ENCODE data around the gene SCAI.
"Not testable (repeated sequence)": the region's sequence is repeated elsewhere in the genome, so short reads cannot be mapped to it uniquely, and the experiment has no call there.

The SCAI gene

GRCh38 chr9:124980431-124980830 is 162.9 kb downstream of the SCAI start:
- no peak for DNase-seq (ENCODE audit: low read depth)
- H3K4me3 ChIP-seq (ENCODE audit: control insufficient read depth, low read depth, low read length) = no peak overlapping the region
- TF ChIP-seq CTCF (IDR thresholded peaks at IDR 0.05; ENCODE audit: control insufficient read depth, insufficient read depth, low read depth, low read length, missing control alignments) = no peak

- H3K4me3 ChIP-seq (ENCODE audit: control insufficient read depth, low read depth, low read length) = no peak overlapping the region
- no peak for DNase-seq (ENCODE audit: low read depth)
- no peak for TF ChIP-seq CTCF (IDR thresholded peaks at IDR 0.05; ENCODE audit: control insufficient read depth, insufficient read depth, low read depth, low read length, missing control alignments)
These were observed 168.2 kb downstream of the SCAI start for GRCh38 chr9:124975131-124975530.

DNA sequence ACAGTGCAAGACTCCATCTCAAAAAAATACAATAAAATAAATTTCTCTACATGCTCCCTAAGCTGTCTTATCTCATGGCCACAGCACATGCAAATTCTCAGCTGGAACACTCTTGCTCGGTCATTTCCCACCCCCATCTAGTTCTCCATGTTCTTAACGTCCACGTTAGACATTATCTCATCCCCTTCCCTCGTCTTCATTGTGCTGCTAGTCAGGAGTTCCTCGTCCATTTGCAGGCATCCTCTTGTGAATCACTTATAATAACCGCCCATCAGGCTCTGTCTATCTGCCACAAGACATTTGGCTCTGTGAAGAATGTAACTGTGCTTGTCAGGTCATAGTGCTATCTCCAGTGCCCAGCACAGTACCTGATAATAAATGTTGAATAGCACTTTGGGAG is 169.5 kb downstream of the SCAI start:
- TF ChIP-seq CTCF (IDR thresholded peaks at IDR 0.05; ENCODE audit: control insufficient read depth, insufficient read depth, low read depth, low read length, missing control alignments) = no peak
- no peak overlapping the region for H3K4me3 ChIP-seq (ENCODE audit: control insufficient read depth, low read depth, low read length)
- DNase-seq (ENCODE audit: low read depth) = no peak

DNA sequence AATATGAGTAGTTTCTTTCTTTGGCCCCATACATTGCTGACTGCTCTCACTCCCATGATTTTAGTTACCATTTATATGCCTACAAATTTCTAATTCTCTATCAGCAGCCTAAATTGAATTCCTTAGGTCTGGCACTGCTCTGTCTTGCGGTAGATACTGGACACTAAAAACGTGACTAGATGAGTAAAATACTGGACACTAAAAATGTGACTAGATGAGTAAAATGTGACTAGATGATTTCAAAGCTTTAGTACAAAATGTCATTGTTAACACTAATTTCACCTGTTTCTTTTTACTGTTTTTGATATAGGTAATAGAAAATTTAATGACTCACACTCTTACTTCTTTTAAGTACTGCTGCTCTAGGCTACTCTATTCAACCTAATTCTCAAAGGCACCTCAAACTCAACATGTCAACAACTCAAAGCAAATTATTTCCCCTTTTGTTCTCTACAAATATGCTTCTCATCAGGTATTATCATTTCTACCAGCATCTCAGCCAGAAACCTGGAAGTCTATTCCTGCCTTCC is 171.0 kb downstream of the SCAI start:
- TF ChIP-seq CTCF (IDR thresholded peaks at IDR 0.05; ENCODE audit: control insufficient read depth, insufficient read depth, low read depth, low read length, missing control alignments) = no peak

GRCh38 chr9:124969401-124969800 is 173.9 kb downstream of the SCAI start:
- peak; percentile 37 for DNase-seq (ENCODE audit: low read depth)
- TF ChIP-seq CTCF (IDR thresholded peaks at IDR 0.05; ENCODE audit: control insufficient read depth, insufficient read depth, low read depth, low read length, missing control alignments) = no peak
- H3K4me3 ChIP-seq (ENCODE audit: control insufficient read depth, low read depth, low read length) = no peak overlapping the region

More for the DNA sequence above, 171.0 kb downstream of the SCAI start:
- no peak for DNase-seq (ENCODE audit: low read depth)
- no peak overlapping the region for H3K4me3 ChIP-seq (ENCODE audit: control insufficient read depth, low read depth, low read length)

GRCh38 chr9:124968238-124968637 is 175.1 kb downstream of the SCAI start:
- no peak for TF ChIP-seq CTCF (IDR thresholded peaks at IDR 0.05; ENCODE audit: control insufficient read depth, insufficient read depth, low read depth, low read length, missing control alignments)
- H3K4me3 ChIP-seq (ENCODE audit: control insufficient read depth, low read depth, low read length) = no peak overlapping the region
- no peak for DNase-seq (ENCODE audit: low read depth)

DNA sequence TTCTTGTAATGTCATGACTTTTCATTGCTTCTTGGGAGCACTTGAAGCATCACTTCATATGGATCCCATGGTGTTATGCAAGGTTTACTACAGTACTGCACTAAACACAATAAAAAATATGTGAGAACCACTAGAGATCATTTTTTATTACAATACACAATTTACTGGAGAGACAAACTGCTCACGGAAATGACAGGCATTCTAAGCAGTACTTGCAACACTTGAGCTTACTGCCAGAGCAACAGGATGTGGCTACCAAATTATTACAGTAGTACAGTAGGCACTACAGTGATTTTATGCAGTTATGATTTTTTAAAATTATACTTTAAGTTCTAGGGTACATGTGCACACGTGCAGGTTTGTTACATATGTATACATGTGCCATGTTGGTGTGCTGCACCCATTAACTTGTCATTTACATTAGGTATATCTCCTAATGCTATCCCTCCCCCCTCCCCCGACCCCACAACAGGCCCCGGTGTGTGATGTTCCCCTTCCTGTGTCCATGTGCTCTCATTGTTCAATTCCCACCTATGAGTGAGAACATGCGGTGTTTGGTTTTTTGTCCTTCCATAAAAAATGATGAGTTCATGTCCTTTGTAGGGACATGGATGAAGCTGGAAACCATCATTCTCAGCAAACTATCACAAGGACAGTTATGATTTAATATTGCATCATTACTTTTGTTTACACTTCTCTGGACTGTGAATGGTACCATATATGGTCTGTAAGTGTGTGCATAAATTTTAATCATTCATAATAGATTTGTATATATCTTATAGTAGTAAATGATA is 177.4 kb downstream of the SCAI start:
- DNase-seq (ENCODE audit: low read depth) = peak; percentile 89
- not testable (repeated sequence) for H3K4me3 ChIP-seq (ENCODE audit: control insufficient read depth, low read depth, low read length)

Measured in AG09309 (cell line).